T-helper 1 cell treated with Interleukin-12 subunit alpha and Interleukin-12 subunit beta and Interleukin-4 antibody, amounts not matched to agents 30 μg/mL and 1 μg/mL, for 36 hours (primary cell): ENCODE measurements around the gene DNAJC6.
A peak's percentile ranks its signal among the peaks of the same experiment; 100 is the strongest.

Source experiments
- H3K27ac Mint-ChIP-seq: one replicate; pipeline ENCODE4 v1.8.0; 2021; ENCODE audit warnings: mild to moderate bottlenecking, mixed read lengths
- H3K27me3 Mint-ChIP-seq: one replicate; pipeline ENCODE4 v1.8.0; 2021; ENCODE audit warnings: low read depth, mixed read lengths
- H3K36me3 Mint-ChIP-seq: one replicate; pipeline ENCODE4 v1.8.0; 2021; ENCODE audit warnings: low read depth, mixed read lengths
- H3K4me1 Mint-ChIP-seq: one replicate; pipeline ENCODE4 v1.8.0; 2021; ENCODE audit warnings: low read depth, mixed read lengths
- H3K4me3 Mint-ChIP-seq: one replicate; pipeline ENCODE4 v1.8.0; 2021; ENCODE audit warnings: mild to moderate bottlenecking, moderate library complexity, mixed read lengths
- H3K9me3 Mint-ChIP-seq: one replicate; pipeline ENCODE4 v1.8.0; 2021; ENCODE audit warnings: mixed read lengths

DNAJC6 gene

DNA sequence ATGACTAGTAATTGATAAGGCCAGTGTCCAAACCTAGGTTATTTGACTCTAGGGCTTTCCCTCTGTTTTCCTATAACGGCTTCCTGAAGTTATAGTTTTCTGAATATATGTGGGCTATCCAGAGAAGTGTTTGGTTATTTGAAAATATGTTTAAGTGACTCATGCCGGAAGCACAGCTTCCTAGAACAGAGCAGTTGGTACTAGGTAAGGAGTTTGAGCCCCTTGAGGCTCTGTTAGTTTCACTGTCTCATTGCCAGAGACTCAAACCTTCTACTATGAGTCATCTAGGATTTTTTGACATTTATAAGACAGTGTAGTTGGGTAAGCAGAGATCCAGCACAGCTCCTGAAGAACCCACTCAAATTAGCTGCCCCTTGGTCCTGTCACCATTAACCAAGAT lies 84.0 kb downstream of the DNAJC6 start:
- Mint-ChIP-seq H3K27ac (peak overlapping the region; percentile 70), H3K36me3 (peaks cover 29% of the 10 kb centered on the region), H3K4me3 (peak overlapping the region; percentile 45), H3K9me3 (no peaks in the 10 kb centered on the region), H3K27me3 (no peaks in the 10 kb centered on the region), H3K4me1 (peaks cover 80% of the 10 kb centered on the region)

GRCh38 chr1:65393928-65394327 lies 84.6 kb downstream of the DNAJC6 start:
- peaks cover 80% of the 10 kb centered on the region for H3K4me1 Mint-ChIP-seq
- peak overlapping the region; percentile 70 for H3K27ac Mint-ChIP-seq
- H3K27me3 Mint-ChIP-seq = no peaks in the 10 kb centered on the region
- no peak overlapping the region for H3K4me3 Mint-ChIP-seq
- H3K36me3 Mint-ChIP-seq = peaks cover 30% of the 10 kb centered on the region
- no peaks in the 10 kb centered on the region for H3K9me3 Mint-ChIP-seq

- Mint-ChIP-seq H3K27ac (peak overlapping the region; percentile 88), H3K27me3 (no peaks in the 10 kb centered on the region), H3K4me1 (peaks cover 73% of the 10 kb centered on the region), H3K4me3 (peak overlapping the region; percentile 15), H3K9me3 (no peaks in the 10 kb centered on the region), H3K36me3 (peaks cover 41% of the 10 kb centered on the region)
Observed at GRCh38 chr1:65395887-65396612, 86.7 kb downstream of the DNAJC6 start.

- peaks cover 40% of the 10 kb centered on the region for H3K36me3 Mint-ChIP-seq
- peak overlapping the region; percentile 55 for H3K27ac Mint-ChIP-seq
- H3K9me3 Mint-ChIP-seq = no peaks in the 10 kb centered on the region
- peaks cover 59% of the 10 kb centered on the region for H3K4me1 Mint-ChIP-seq
- H3K4me3 Mint-ChIP-seq = no peak overlapping the region
- no peaks in the 10 kb centered on the region for H3K27me3 Mint-ChIP-seq
Observed at GRCh38 chr1:65398083-65398482, 88.7 kb downstream of the DNAJC6 start.

GRCh38 chr1:65399003-65399402 lies 89.7 kb downstream of the DNAJC6 start:
- H3K27ac Mint-ChIP-seq = no peak overlapping the region
- no peaks in the 10 kb centered on the region for H3K27me3 Mint-ChIP-seq
- no peaks in the 10 kb centered on the region for H3K9me3 Mint-ChIP-seq
- H3K4me1 Mint-ChIP-seq = peaks cover 50% of the 10 kb centered on the region
- H3K36me3 Mint-ChIP-seq = peaks cover 40% of the 10 kb centered on the region
- no peak overlapping the region for H3K4me3 Mint-ChIP-seq

DNA sequence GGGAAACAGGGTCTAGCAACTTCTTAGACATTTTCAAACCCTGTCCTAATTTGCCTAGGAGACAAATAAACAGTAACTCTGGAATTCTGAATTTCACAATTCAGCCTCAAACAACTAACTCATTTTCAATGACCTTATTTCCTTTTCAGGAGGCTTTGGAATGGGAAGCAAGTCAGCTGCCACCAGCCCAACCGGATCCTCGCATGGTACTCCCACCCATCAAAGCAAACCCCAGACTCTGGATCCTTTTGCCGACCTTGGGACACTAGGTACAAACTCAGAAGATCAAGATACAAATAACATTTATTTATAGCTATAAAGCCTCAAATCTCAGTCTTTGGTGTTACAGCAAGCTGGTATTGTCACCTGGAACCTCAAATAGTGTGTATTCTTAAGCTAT lies 92.3 kb downstream of the DNAJC6 start:
- H3K27me3 Mint-ChIP-seq = no peaks in the 10 kb centered on the region
- peaks cover 50% of the 10 kb centered on the region for H3K36me3 Mint-ChIP-seq
- H3K27ac Mint-ChIP-seq = no peak overlapping the region
- H3K9me3 Mint-ChIP-seq = no peaks in the 10 kb centered on the region
- H3K4me1 Mint-ChIP-seq = peaks cover 26% of the 10 kb centered on the region
- no peak overlapping the region for H3K4me3 Mint-ChIP-seq

GRCh38 chr1:65404941-65405340 lies 95.6 kb downstream of the DNAJC6 start:
- Mint-ChIP-seq H3K9me3 (no peaks in the 10 kb centered on the region), H3K36me3 (peaks cover 36% of the 10 kb centered on the region), H3K4me1 (peaks cover 2% of the 10 kb centered on the region), H3K27me3 (no peaks in the 10 kb centered on the region), H3K27ac (no peak overlapping the region), H3K4me3 (no peak overlapping the region)

DNA sequence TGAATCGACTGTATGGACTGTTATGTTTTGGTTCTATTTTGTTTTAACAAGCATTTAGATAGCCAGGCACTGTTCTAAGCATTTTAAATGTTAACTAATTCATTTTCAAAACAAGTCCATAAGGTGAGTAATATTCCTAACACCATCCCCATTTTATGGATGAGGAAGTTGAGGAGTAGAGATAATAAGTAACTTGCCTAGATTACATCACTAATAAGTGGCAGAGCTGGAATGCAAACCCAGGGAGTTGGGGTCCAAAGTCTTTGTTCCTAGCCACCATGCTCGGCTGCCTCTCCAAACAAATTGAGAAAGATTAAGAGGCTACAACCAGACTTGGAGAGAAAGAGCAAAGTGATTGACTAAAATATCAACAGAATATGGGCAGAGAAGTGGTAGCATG lies 98.5 kb downstream of the DNAJC6 start:
- Mint-ChIP-seq H3K27me3 (peaks cover 4% of the 10 kb centered on the region), H3K9me3 (no peaks in the 10 kb centered on the region), H3K4me1 (peaks cover 2% of the 10 kb centered on the region), H3K27ac (no peak overlapping the region), H3K36me3 (peaks cover 26% of the 10 kb centered on the region), H3K4me3 (no peak overlapping the region)

- H3K27ac Mint-ChIP-seq = no peak overlapping the region
- peaks cover 2% of the 10 kb centered on the region for H3K4me1 Mint-ChIP-seq
- no peak overlapping the region for H3K4me3 Mint-ChIP-seq
- peaks cover 4% of the 10 kb centered on the region for H3K27me3 Mint-ChIP-seq
- H3K36me3 Mint-ChIP-seq = peaks cover 30% of the 10 kb centered on the region
- no peaks in the 10 kb centered on the region for H3K9me3 Mint-ChIP-seq
Observed at GRCh38 chr1:65409314-65409713, 100.0 kb downstream of the DNAJC6 start.

GRCh38 chr1:65409816-65410326 lies 100.5 kb downstream of the DNAJC6 start:
- H3K4me1 Mint-ChIP-seq = peaks cover 2% of the 10 kb centered on the region

GRCh38 chr1:65412256-65412983 lies 103.1 kb downstream of the DNAJC6 start:
- Mint-ChIP-seq H3K27me3 (peaks cover 12% of the 10 kb centered on the region), H3K4me1 (peaks cover 4% of the 10 kb centered on the region), H3K27ac (no peak overlapping the region), H3K4me3 (no peak overlapping the region), H3K36me3 (peaks cover 14% of the 10 kb centered on the region), H3K9me3 (no peaks in the 10 kb centered on the region)

More at GRCh38 chr1:65409816-65410326, 100.5 kb downstream of the DNAJC6 start:
- no peak overlapping the region for H3K27ac Mint-ChIP-seq
- peaks cover 30% of the 10 kb centered on the region for H3K36me3 Mint-ChIP-seq
- no peak overlapping the region for H3K4me3 Mint-ChIP-seq
- H3K27me3 Mint-ChIP-seq = peaks cover 4% of the 10 kb centered on the region
- H3K9me3 Mint-ChIP-seq = no peaks in the 10 kb centered on the region

- Mint-ChIP-seq H3K9me3 (no peaks in the 10 kb centered on the region), H3K27me3 (peaks cover 13% of the 10 kb centered on the region), H3K4me1 (peaks cover 9% of the 10 kb centered on the region), H3K4me3 (no peak overlapping the region), H3K36me3 (peaks cover 13% of the 10 kb centered on the region), H3K27ac (no peak overlapping the region)
Observed at GRCh38 chr1:65412984-65413375, 103.6 kb downstream of the DNAJC6 start.

DNA sequence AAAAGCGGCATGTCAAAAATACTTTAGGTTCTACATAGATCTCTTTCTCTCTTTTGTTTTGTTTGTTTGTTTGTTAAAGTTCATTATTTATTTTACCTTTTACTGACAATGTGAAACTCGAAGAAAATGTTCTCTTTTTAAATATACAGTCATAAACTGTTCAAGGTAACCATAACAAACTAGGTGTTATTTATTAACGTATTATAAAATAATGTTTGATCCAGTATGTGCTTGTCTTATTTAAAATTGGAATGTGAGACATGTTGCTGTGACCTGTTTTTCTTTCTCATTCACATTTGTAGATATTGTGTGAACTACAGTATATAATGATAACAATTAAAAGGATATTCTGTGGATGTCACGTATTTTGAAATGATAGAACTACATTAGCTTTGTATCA lies 105.2 kb downstream of the DNAJC6 start:
- peaks cover 13% of the 10 kb centered on the region for H3K27me3 Mint-ChIP-seq
- H3K27ac Mint-ChIP-seq = no peak overlapping the region
- H3K9me3 Mint-ChIP-seq = no peaks in the 10 kb centered on the region
- H3K4me3 Mint-ChIP-seq = no peak overlapping the region
- peaks cover 15% of the 10 kb centered on the region for H3K4me1 Mint-ChIP-seq
- H3K36me3 Mint-ChIP-seq = peaks cover 10% of the 10 kb centered on the region

- no peaks in the 10 kb centered on the region for H3K9me3 Mint-ChIP-seq
- peaks cover 15% of the 10 kb centered on the region for H3K4me1 Mint-ChIP-seq
- H3K36me3 Mint-ChIP-seq = peaks cover 7% of the 10 kb centered on the region
- peaks cover 9% of the 10 kb centered on the region for H3K27me3 Mint-ChIP-seq
- no peak overlapping the region for H3K4me3 Mint-ChIP-seq
- no peak overlapping the region for H3K27ac Mint-ChIP-seq
Observed at GRCh38 chr1:65416767-65417166, 107.4 kb downstream of the DNAJC6 start.

GRCh38 chr1:65417729-65418128 lies 108.4 kb downstream of the DNAJC6 start:
- no peaks in the 10 kb centered on the region for H3K9me3 Mint-ChIP-seq
- H3K27ac Mint-ChIP-seq = no peak overlapping the region
- H3K27me3 Mint-ChIP-seq = peaks cover 9% of the 10 kb centered on the region
- H3K4me1 Mint-ChIP-seq = peaks cover 15% of the 10 kb centered on the region
- peaks cover 6% of the 10 kb centered on the region for H3K36me3 Mint-ChIP-seq
- H3K4me3 Mint-ChIP-seq = no peak overlapping the region
